ENCODE data around the gene SPAG16.

The SPAG16 gene

DNA sequence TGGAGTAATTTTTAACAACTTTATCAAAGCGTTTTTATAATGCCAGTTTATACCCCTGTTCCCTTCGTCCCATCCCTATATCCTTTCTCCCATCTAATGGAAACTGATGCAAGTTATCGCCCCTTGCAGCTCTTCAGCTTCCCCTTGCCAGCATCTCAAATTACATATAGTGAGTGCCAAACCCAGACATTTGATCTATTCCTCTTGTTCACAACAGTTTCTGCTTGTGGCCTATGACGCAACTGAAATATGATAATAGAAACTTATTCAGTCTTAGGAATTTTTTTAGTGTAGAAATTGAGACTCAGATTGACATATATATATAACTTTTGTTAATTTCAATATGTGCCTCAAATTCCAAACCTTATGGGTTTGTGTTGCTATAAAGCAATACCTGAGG lies 564.4 kb downstream of the SPAG16 start:
- DNase-seq, result no peak
- Histone ChIP-seq H3K27me3 (no peaks in the 10 kb centered on the region), H3K4me3 (no peak overlapping the region), H3K36me3 (no peaks in the 10 kb centered on the region), H3K4me1 (no peaks in the 10 kb centered on the region), H3K9me3 (no peaks in the 10 kb centered on the region), H3K27ac (no peak overlapping the region)
- TF ChIP-seq, protein P1, sequence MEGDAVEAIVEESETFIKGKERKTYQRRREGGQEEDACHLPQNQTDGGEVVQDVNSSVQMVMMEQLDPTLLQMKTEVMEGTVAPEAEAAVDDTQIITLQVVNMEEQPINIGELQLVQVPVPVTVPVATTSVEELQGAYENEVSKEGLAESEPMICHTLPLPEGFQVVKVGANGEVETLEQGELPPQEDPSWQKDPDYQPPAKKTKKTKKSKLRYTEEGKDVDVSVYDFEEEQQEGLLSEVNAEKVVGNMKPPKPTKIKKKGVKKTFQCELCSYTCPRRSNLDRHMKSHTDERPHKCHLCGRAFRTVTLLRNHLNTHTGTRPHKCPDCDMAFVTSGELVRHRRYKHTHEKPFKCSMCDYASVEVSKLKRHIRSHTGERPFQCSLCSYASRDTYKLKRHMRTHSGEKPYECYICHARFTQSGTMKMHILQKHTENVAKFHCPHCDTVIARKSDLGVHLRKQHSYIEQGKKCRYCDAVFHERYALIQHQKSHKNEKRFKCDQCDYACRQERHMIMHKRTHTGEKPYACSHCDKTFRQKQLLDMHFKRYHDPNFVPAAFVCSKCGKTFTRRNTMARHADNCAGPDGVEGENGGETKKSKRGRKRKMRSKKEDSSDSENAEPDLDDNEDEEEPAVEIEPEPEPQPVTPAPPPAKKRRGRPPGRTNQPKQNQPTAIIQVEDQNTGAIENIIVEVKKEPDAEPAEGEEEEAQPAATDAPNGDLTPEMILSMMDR (IDR thresholded peaks at IDR 0.05), result no peak
- intact Hi-C loops (cut with DNase I; ENCODE audit: low total_unique reads), result no loop called here

DNA sequence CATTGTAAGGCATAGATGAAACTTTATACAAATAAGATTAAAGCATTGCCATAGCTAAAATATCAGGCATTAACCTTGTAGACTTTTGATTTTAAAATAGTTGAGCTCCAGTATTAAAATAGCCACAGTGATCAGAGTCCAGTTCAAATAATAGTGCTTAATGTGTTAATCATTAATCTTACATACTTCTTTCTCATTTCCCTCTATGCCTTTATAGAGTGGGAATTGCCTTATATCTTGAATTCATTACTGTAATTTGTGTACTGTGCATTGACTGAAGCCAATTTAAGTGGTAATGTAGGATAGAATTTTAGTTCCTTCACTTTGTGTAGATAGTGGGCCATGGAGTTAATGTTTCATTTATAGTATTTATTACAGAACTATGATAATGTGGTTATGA lies 577.4 kb downstream of the SPAG16 start:
- H3K4me1 ChIP-seq, result no peaks in the 10 kb centered on the region
- H3K27me3 ChIP-seq, result no peaks in the 10 kb centered on the region
- DNase-seq, result no peak
- no peak overlapping the region for H3K27ac ChIP-seq
- no peaks in the 10 kb centered on the region for H3K36me3 ChIP-seq
- TF ChIP-seq, protein P1 (IDR thresholded peaks at IDR 0.05), result no peak
- H3K4me3 ChIP-seq, result no peak overlapping the region
- intact Hi-C loops (cut with DNase I; ENCODE audit: low total_unique reads), result no loop called here
- peaks cover 0 to 3% (median 0%) of the 10 kb centered on the region in 3 donors for H3K9me3 ChIP-seq

- Histone ChIP-seq H3K4me1 (no peaks in the 10 kb centered on the region), H3K4me3 (no peak overlapping the region), H3K9me3 (peaks cover 0 to 3% (median 0%) of the 10 kb centered on the region in 3 donors), H3K36me3 (no peaks in the 10 kb centered on the region), H3K27ac (no peak overlapping the region), H3K27me3 (no peaks in the 10 kb centered on the region)
- intact Hi-C loops (cut with DNase I; ENCODE audit: low total_unique reads), result no loop called here
- TF ChIP-seq, protein P1 (IDR thresholded peaks at IDR 0.05), result no peak
- DNase-seq, result no peak
Observed at GRCh38 chr2:213862407-213863076, 578.3 kb downstream of the SPAG16 start.

DNA sequence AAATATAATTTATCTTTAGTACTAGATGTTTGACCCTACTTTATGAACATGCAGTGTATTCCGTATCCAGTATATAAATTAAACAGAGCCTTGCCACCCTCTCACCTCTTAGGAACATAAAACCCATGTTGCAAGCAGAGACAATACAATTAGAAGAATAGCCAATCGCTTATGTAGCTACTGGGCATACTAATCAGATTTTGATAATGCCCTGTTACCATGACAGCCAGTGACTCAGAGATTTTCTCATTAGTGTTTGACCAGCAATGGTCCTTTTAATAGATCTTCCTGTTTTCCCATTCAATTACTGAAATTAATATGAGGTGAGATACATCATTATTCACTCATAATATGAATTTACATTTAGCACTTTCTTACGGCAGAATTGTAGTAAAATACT lies 579.3 kb downstream of the SPAG16 start:
- Histone ChIP-seq H3K27ac (no peak overlapping the region), H3K36me3 (no peaks in the 10 kb centered on the region), H3K4me3 (no peak overlapping the region), H3K4me1 (no peaks in the 10 kb centered on the region), H3K9me3 (peaks cover 0 to 3% (median 0%) of the 10 kb centered on the region in 3 donors), H3K27me3 (no peaks in the 10 kb centered on the region)
- TF ChIP-seq, protein P1 (IDR thresholded peaks at IDR 0.05), result no peak
- no peak for DNase-seq
- intact Hi-C loops (cut with DNase I; ENCODE audit: low total_unique reads), result no loop called here

- Histone ChIP-seq H3K36me3 (no peaks in the 10 kb centered on the region), H3K27ac (no peak overlapping the region), H3K4me1 (no peaks in the 10 kb centered on the region), H3K27me3 (no peaks in the 10 kb centered on the region), H3K9me3 (peaks cover 0 to 3% (median 0%) of the 10 kb centered on the region in 3 donors), H3K4me3 (no peak overlapping the region)
- intact Hi-C loops (cut with DNase I; ENCODE audit: low total_unique reads), result no loop called here
- no peak for DNase-seq
- TF ChIP-seq, protein P1 (IDR thresholded peaks at IDR 0.05), result no peak
Observed at GRCh38 chr2:213868526-213868925, 584.3 kb downstream of the SPAG16 start.

DNA sequence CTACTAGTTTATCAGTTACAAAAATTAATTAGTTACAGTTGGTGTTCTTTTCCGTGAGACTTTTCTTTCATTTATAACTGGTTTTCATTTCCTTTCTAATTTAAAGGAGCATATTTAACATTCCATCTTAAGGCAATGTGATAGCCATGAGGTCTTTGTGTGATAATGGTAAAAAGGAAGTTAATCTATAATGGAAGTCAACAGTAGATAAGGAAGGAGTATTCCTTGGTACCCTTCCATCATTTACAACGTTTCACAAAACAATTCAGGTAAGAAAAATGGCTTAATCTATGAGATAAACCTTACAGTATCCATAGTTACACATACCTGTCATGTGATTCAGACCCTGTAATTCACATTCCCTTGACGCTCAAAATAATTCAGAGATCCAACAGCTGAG lies 601.2 kb downstream of the SPAG16 start:
- Histone ChIP-seq H3K4me1 (no peaks in the 10 kb centered on the region), H3K27me3 (no peaks in the 10 kb centered on the region), H3K9me3 (no peaks in the 10 kb centered on the region), H3K36me3 (no peaks in the 10 kb centered on the region), H3K27ac (no peak overlapping the region), H3K4me3 (no peak overlapping the region)
- TF ChIP-seq, protein P1 (IDR thresholded peaks at IDR 0.05), result no peak
- intact Hi-C loops (cut with DNase I; ENCODE audit: low total_unique reads), result no loop called here
- no peak for DNase-seq

Measured in tibial artery (tissue), 4 donors.